ENCODE data around the gene RPS6KA4. TPM values are rescaled to one million over a fixed set of nuclear protein-coding genes. Genes with fewer than 3 reads are reported as not detected.

RPS6KA4 gene
- total RNA-seq, 5 donors from 2014 or later (not counting 1 experiment from before 2014, with no cell fraction given): 16.5 to 48.7 (median 43.7) TPM

GRCh38 chr11:64407221-64407620, 48.3 kb downstream of the RPS6KA4 start:
- no peak overlapping the region for H3K4me3 Mint-ChIP-seq
- H3K4me1 Mint-ChIP-seq: peaks cover 0 to 6% (median 0%) of the 10 kb centered on the region in 3 donors
- no peak overlapping the region for H3K27ac ChIP-seq (ENCODE audit: low read length)
- peaks cover 0 to 4% (median 4%) of the 10 kb centered on the region in 3 donors for H3K9me3 Mint-ChIP-seq
- no peaks in the 10 kb centered on the region for H3K36me3 ChIP-seq (ENCODE audit: control insufficient read depth in 2 of 2, extremely low read depth in 1 of 2, insufficient read depth in 1 of 2, low read length in 1 of 2)
- no peaks in the 10 kb centered on the region for H3K36me3 Mint-ChIP-seq
- H3K27ac Mint-ChIP-seq: no peak overlapping the region
- WGBS (ENCODE audit: insufficient coverage): 84% methylated on average over 11 of the region's 11 CpGs
- no peak overlapping the region for H3K4me3 ChIP-seq (ENCODE audit: control insufficient read depth in 1 of 2, extremely low read depth in 1 of 2, low read length in 1 of 2)
- DNase-seq (no peak), ATAC-seq (replicated peaks in 1 of 4) (no peak)
- CTCF ChIA-PET: no interaction called here
- peaks cover 0 to 20% of the 10 kb centered on the region in 2 experiments for H3K27me3 ChIP-seq (replicated peaks in 1 of 2; ENCODE audit: control insufficient read depth in 2 of 2, extremely low read depth in 1 of 2, insufficient read depth in 2 of 2, low read length in 1 of 2)
- H3K27me3 Mint-ChIP-seq: peaks cover 0 to 12% of the 10 kb centered on the region in 2 donors
- POLR2A ChIA-PET: interaction anchor here in 1 of 2 donors (0.6 kb wide), 1 partner anchor 372 kb away, joined by 7 read pairs; no protein-coding TSS in a partner anchor
- H3K9me3 ChIP-seq: no peaks in the 10 kb centered on the region
- H3K4me1 ChIP-seq (ENCODE audit: control insufficient read depth in 1 of 2, extremely low read depth in 1 of 2, insufficient read depth in 2 of 2, low read length in 2 of 2): no peaks in the 10 kb centered on the region

- Histone ChIP-seq H3K27ac (ENCODE audit: low read length) (no peak overlapping the region), H3K4me1 (ENCODE audit: control insufficient read depth in 1 of 2, extremely low read depth in 1 of 2, insufficient read depth in 2 of 2, low read length in 2 of 2) (no peaks in the 10 kb centered on the region), H3K4me3 (ENCODE audit: control insufficient read depth in 1 of 2, extremely low read depth in 1 of 2, low read length in 1 of 2) (no peak overlapping the region), H3K36me3 (ENCODE audit: control insufficient read depth in 2 of 2, extremely low read depth in 1 of 2, insufficient read depth in 1 of 2, low read length in 1 of 2) (no peaks in the 10 kb centered on the region), H3K27me3 (replicated peaks in 1 of 2; ENCODE audit: control insufficient read depth in 2 of 2, extremely low read depth in 1 of 2, insufficient read depth in 2 of 2, low read length in 1 of 2) (peaks cover 0 to 20% of the 10 kb centered on the region in 2 experiments), H3K9me3 (no peaks in the 10 kb centered on the region)
- 100% methylated on average over 1 of the region's 2 CpGs for WGBS (ENCODE audit: insufficient coverage)
- Mint-ChIP-seq H3K4me3 (no peak overlapping the region), H3K9me3 (peaks cover 0 to 4% (median 4%) of the 10 kb centered on the region in 3 donors), H3K36me3 (no peaks in the 10 kb centered on the region), H3K4me1 (peaks cover 0 to 5% (median 0%) of the 10 kb centered on the region in 3 donors), H3K27me3 (peaks cover 0 to 12% of the 10 kb centered on the region in 2 donors), H3K27ac (no peak overlapping the region)
- ATAC-seq (replicated peaks in 1 of 4): no peak
- no peak for DNase-seq
- CTCF ChIA-PET: no interaction called here
- POLR2A ChIA-PET: interaction anchor here in 1 of 2 donors (0.6 kb wide), 1 partner anchor 372 kb away, joined by 7 read pairs; no protein-coding TSS in a partner anchor
Measured at GRCh38 chr11:64407630-64408029, 48.7 kb downstream of the RPS6KA4 start.

- Histone ChIP-seq H3K4me1 (ENCODE audit: control insufficient read depth in 1 of 2, extremely low read depth in 1 of 2, insufficient read depth in 2 of 2, low read length in 2 of 2) (no peaks in the 10 kb centered on the region), H3K9me3 (no peaks in the 10 kb centered on the region), H3K27me3 (replicated peaks in 1 of 2; ENCODE audit: control insufficient read depth in 2 of 2, extremely low read depth in 1 of 2, insufficient read depth in 2 of 2, low read length in 1 of 2) (peaks cover 0 to 17% of the 10 kb centered on the region in 2 experiments), H3K4me3 (ENCODE audit: control insufficient read depth in 1 of 2, extremely low read depth in 1 of 2, low read length in 1 of 2) (no peak overlapping the region), H3K27ac (ENCODE audit: low read length) (no peak overlapping the region), H3K36me3 (ENCODE audit: control insufficient read depth in 2 of 2, extremely low read depth in 1 of 2, insufficient read depth in 1 of 2, low read length in 1 of 2) (no peaks in the 10 kb centered on the region)
- Mint-ChIP-seq H3K27me3 (peaks cover 0 to 10% of the 10 kb centered on the region in 2 donors), H3K4me1 (no peaks in the 10 kb centered on the region), H3K9me3 (peaks cover 0 to 2% (median 1%) of the 10 kb centered on the region in 3 donors), H3K27ac (no peak overlapping the region), H3K36me3 (no peaks in the 10 kb centered on the region), H3K4me3 (no peak overlapping the region)
- 90% methylated on average over 3 of the region's 20 CpGs for WGBS (ENCODE audit: insufficient coverage)
- DNase-seq (no peak), ATAC-seq (replicated peaks in 1 of 4) (no peak)
- ChIA-PET POLR2A (interaction anchor here in 1 of 2 donors (0.6 kb wide), 1 partner anchor 1155 kb away, joined by 4 read pairs; no protein-coding TSS in a partner anchor), CTCF (no interaction called here)
Measured at GRCh38 chr11:64409278-64409677, 50.3 kb downstream of the RPS6KA4 start.

GRCh38 chr11:64409707-64410403, 50.9 kb downstream of the RPS6KA4 start:
- CTCF ChIA-PET: no interaction called here
- Mint-ChIP-seq H3K4me1 (peaks cover 0 to 1% (median 0%) of the 10 kb centered on the region in 3 donors), H3K36me3 (no peaks in the 10 kb centered on the region), H3K4me3 (no peak overlapping the region), H3K27ac (no peak overlapping the region), H3K27me3 (peaks cover 0 to 5% of the 10 kb centered on the region in 2 donors), H3K9me3 (no peaks in the 10 kb centered on the region)
- DNase-seq (no peak), ATAC-seq (replicated peaks in 1 of 4) (no peak)
- Histone ChIP-seq H3K4me3 (ENCODE audit: control insufficient read depth in 1 of 2, extremely low read depth in 1 of 2, low read length in 1 of 2) (no peak overlapping the region), H3K4me1 (ENCODE audit: control insufficient read depth in 1 of 2, extremely low read depth in 1 of 2, insufficient read depth in 2 of 2, low read length in 2 of 2) (no peaks in the 10 kb centered on the region), H3K27me3 (replicated peaks in 1 of 2; ENCODE audit: control insufficient read depth in 2 of 2, extremely low read depth in 1 of 2, insufficient read depth in 2 of 2, low read length in 1 of 2) (peaks cover 0 to 12% of the 10 kb centered on the region in 2 experiments), H3K27ac (ENCODE audit: low read length) (no peak overlapping the region), H3K36me3 (ENCODE audit: control insufficient read depth in 2 of 2, extremely low read depth in 1 of 2, insufficient read depth in 1 of 2, low read length in 1 of 2) (no peaks in the 10 kb centered on the region), H3K9me3 (no peaks in the 10 kb centered on the region)
- POLR2A ChIA-PET: interaction anchor here in 1 of 2 donors (0.6 kb wide), 1 partner anchor 1156 kb away, joined by 4 read pairs; no protein-coding TSS in a partner anchor
- 66% methylated on average over 13 of the region's 16 CpGs for whole genome bisulfite sequencing (ENCODE audit: insufficient coverage)

- Mint-ChIP-seq H3K27me3 (peaks cover 0 to 5% of the 10 kb centered on the region in 2 donors), H3K27ac (no peak overlapping the region), H3K4me3 (no peak overlapping the region), H3K36me3 (no peaks in the 10 kb centered on the region), H3K9me3 (no peaks in the 10 kb centered on the region), H3K4me1 (peaks cover 0 to 5% (median 0%) of the 10 kb centered on the region in 3 donors)
- H3K9me3 ChIP-seq: no peaks in the 10 kb centered on the region
- POLR2A ChIA-PET: interaction anchor here in 1 of 2 donors (0.5 kb wide), 1 partner anchor 1541 kb away, joined by 5 read pairs; no protein-coding TSS in a partner anchor
- no peak overlapping the region for H3K4me3 ChIP-seq (ENCODE audit: control insufficient read depth in 1 of 2, extremely low read depth in 1 of 2, low read length in 1 of 2)
- H3K27me3 ChIP-seq (replicated peaks in 1 of 2; ENCODE audit: control insufficient read depth in 2 of 2, extremely low read depth in 1 of 2, insufficient read depth in 2 of 2, low read length in 1 of 2): peaks cover 0 to 12% of the 10 kb centered on the region in 2 experiments
- ATAC-seq (replicated peaks in 1 of 4) (no peak), DNase-seq (no peak)
- WGBS (ENCODE audit: insufficient coverage): 58% methylated on average over 5 of the region's 7 CpGs
- no peak overlapping the region for H3K27ac ChIP-seq (ENCODE audit: low read length)
- no peaks in the 10 kb centered on the region for H3K4me1 ChIP-seq (ENCODE audit: control insufficient read depth in 1 of 2, extremely low read depth in 1 of 2, insufficient read depth in 2 of 2, low read length in 2 of 2)
- H3K36me3 ChIP-seq (ENCODE audit: control insufficient read depth in 2 of 2, extremely low read depth in 1 of 2, insufficient read depth in 1 of 2, low read length in 1 of 2): no peaks in the 10 kb centered on the region
- CTCF ChIA-PET: no interaction called here
Measured at GRCh38 chr11:64410404-64410734, 51.4 kb downstream of the RPS6KA4 start.

- ATAC-seq (replicated peaks in 1 of 4) (no peak), DNase-seq (no peak)
- H3K27ac Mint-ChIP-seq: no peak overlapping the region
- no peak overlapping the region for H3K27ac ChIP-seq (ENCODE audit: low read length)
- H3K4me3 ChIP-seq (ENCODE audit: control insufficient read depth in 1 of 2, extremely low read depth in 1 of 2, low read length in 1 of 2): no peak overlapping the region
- no peaks in the 10 kb centered on the region for H3K36me3 Mint-ChIP-seq
- no peaks in the 10 kb centered on the region for H3K9me3 ChIP-seq
- 88% methylated on average over 3 of the region's 3 CpGs for WGBS (ENCODE audit: insufficient coverage)
- peaks cover 0 to 5% (median 0%) of the 10 kb centered on the region in 3 donors for H3K4me1 Mint-ChIP-seq
- H3K27me3 ChIP-seq (replicated peaks in 1 of 2; ENCODE audit: control insufficient read depth in 2 of 2, extremely low read depth in 1 of 2, insufficient read depth in 2 of 2, low read length in 1 of 2): peaks cover 0 to 14% of the 10 kb centered on the region in 2 experiments
- H3K27me3 Mint-ChIP-seq: peaks cover 0 to 5% of the 10 kb centered on the region in 2 donors
- no peak overlapping the region for H3K4me3 Mint-ChIP-seq
- POLR2A ChIA-PET: no interaction called here
- H3K9me3 Mint-ChIP-seq: peaks cover 0 to 1% (median 0%) of the 10 kb centered on the region in 3 donors
- CTCF ChIA-PET: no interaction called here
- no peaks in the 10 kb centered on the region for H3K4me1 ChIP-seq (ENCODE audit: control insufficient read depth in 1 of 2, extremely low read depth in 1 of 2, insufficient read depth in 2 of 2, low read length in 2 of 2)
- no peaks in the 10 kb centered on the region for H3K36me3 ChIP-seq (ENCODE audit: control insufficient read depth in 2 of 2, extremely low read depth in 1 of 2, insufficient read depth in 1 of 2, low read length in 1 of 2)
Measured at GRCh38 chr11:64413417-64413816, 54.5 kb downstream of the RPS6KA4 start.

Data from T-cell (primary cell).